H1 (cell line): Measurements from ENCODE around the gene IQCM.

Source experiments
- CTCF ChIP-seq, 3 experiments: IDR thresholded peaks; 1 replicate in 2 of 3; 2 replicates in 1 of 3; pipeline versions ENCODE4 v1.5.1 to v1.6.1; 2011; ENCODE audit warnings: low read length in 3 of 3, mild to moderate bottlenecking in 3 of 3, inconsistent platforms in 2 of 3, low read depth in 1 of 3, moderate library complexity in 1 of 3; ENCODE audit not compliant: insufficient read depth in 1 of 3; ENCODE audit errors: control extremely low read depth in 1 of 3
- EZH2 ChIP-seq: fragments of 200-600 bp; sonication (generic); IDR thresholded peaks from 2 replicates; pipeline ENCODE4 v1.7.1; 2012; ENCODE audit warnings: low read depth, mild to moderate bottlenecking, moderate library complexity, low read length, inconsistent platforms; ENCODE audit not compliant: severe bottlenecking
- POLR2A ChIP-seq, 2 experiments: IDR thresholded peaks; 1 replicate in 1 of 2; 2 replicates in 1 of 2; pipeline ENCODE4 v1.6.1; 2011; ENCODE audit warnings: low read depth in 2 of 2, low read length in 2 of 2, mild to moderate bottlenecking in 2 of 2; ENCODE audit errors: control extremely low read depth in 1 of 2
- SIN3A ChIP-seq, 2 experiments: IDR thresholded peaks in 1 of 2; conservative IDR thresholded peaks in 1 of 2; 2 replicates each; pipeline ENCODE4 v1.6.1; 2011 to 2012; ENCODE audit warnings: low read length in 2 of 2, improper control_type of control experiment in 1 of 2, low read depth in 1 of 2, mild to moderate bottlenecking in 1 of 2
- USF2 ChIP-seq: IDR thresholded peaks from 2 replicates; pipeline ENCODE4 v1.6.1; 2011; ENCODE audit warnings: low read length, improper control_type of control experiment

- no peak for TF ChIP-seq CTCF (IDR thresholded peaks at IDR 0.05; ENCODE audit: control extremely low read depth in 1 of 3, insufficient read depth in 1 of 3, low read depth in 1 of 3, low read length in 3 of 3)
- TF ChIP-seq SIN3A (conservative IDR thresholded peaks at IDR 0.05 in 1 of 2, IDR thresholded peaks at IDR 0.05 in 1 of 2; ENCODE audit: low read depth in 1 of 2, low read length in 2 of 2): no peak
- no peak for TF ChIP-seq USF2
- TF ChIP-seq EZH2: no peak
- no peak for TF ChIP-seq POLR2A (IDR thresholded peaks at IDR 0.05; ENCODE audit: control extremely low read depth in 1 of 2, low read depth in 2 of 2, low read length in 2 of 2)
Observed at GRCh38 chr4:149347139-149347538, 468.5 kb downstream of the IQCM start.
